GOT3 (cell line): ENCODE data around the gene FKBP6.
"Not testable (repeated sequence)": the region's sequence is repeated elsewhere in the genome, so short reads cannot be mapped to it uniquely, and the experiment has no call there.

Source experiments
- DNase-seq: peaks from one replicate; lab custom pipeline; 2025; ENCODE audit warnings: mixed read lengths; lab: John Stamatoyannopoulos, UW

The FKBP6 gene

DNA sequence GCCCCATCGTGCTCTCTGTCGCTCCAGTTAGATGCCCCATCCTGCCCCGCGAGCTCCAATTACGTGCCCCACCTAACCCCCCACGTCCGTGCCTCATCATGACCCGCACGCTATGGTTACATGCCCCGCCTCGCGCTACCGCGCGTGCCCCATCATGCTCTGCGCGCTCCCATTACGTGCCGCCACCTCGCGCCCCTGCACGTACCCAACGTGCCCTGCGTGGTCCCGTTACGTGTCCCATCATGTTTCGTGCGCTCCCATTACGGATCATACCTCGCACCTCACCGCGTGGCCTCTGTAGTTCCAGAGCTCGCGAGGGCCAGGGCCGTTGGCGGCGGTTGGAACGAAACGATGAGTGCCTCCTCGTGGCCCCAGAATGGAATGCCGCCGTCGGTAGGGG, at the start of gene FKBP6, which contains the start of gene TRIM50:
Gene FKBP6, plus strand, starts transcription at position 240 of the 400 bp plus-strand sequence. CDS start 268 bp downstream, outside the sequence.
Gene TRIM50, minus strand, starts transcription at position 161 of the 400 bp plus-strand sequence. CDS start 3,295 bp downstream, outside the sequence.
- not testable (repeated sequence) for DNase-seq

- DNase-seq = not testable (repeated sequence)
Measured at GRCh38 chr7:73297235-73297634, 30.7 kb upstream of the FKBP6 start.

- not testable (repeated sequence) for DNase-seq
Measured at GRCh38 chr7:73297706-73298105, 30.3 kb upstream of the FKBP6 start.

GRCh38 chr7:73299812-73300211, 28.1 kb upstream of the FKBP6 start:
- not testable (repeated sequence) for DNase-seq

- DNase-seq = not testable (repeated sequence)
Measured at GRCh38 chr7:73301108-73301507, 26.9 kb upstream of the FKBP6 start.

DNA sequence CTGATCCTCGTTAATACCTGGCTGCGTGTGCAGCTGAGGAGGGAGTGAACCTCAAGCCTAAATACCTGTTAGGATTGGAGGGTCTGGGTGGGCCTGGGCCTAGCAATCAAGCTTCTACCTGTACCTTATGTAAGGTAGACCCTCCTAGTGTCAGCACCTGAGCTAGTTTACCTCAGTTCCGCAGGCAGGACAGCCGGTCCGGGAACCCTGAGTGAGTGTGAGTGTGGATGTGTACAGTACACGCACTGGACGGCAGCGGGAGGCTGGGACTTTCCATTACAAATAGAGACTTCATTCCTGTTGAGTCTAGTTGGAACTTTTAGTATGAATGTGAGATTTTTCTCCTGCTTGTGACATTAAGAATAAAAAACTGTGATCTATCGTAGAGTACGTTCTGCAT, 25.1 kb upstream of the FKBP6 start:
- DNase-seq = not testable (repeated sequence)

DNA sequence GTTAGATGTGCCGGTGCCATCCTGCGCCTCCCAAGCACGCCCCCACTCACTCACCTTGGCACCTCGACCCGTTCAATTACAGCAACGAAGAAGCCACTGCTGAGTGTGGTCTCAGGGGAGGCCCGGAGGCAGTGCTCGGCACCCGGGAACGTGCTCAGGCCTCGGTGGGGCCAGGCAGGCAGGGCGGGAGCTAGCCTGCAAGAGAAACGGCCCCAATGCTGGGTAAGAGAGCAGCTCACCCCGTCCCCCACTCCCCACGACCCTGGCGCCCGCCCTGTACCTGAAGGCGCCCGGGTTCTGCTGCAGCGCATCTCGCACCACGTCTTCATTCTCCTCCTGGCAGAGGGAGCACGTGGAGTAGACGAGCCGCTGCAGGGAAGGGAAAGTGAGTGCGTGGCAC, 24.4 kb upstream of the FKBP6 start:
- no peak for DNase-seq

GRCh38 chr7:73304071-73304470, 23.9 kb upstream of the FKBP6 start:
- DNase-seq = no peak

- DNase-seq = not testable (repeated sequence)
Measured at GRCh38 chr7:73304612-73305387, 23.2 kb upstream of the FKBP6 start.

GRCh38 chr7:73307436-73307835, 20.5 kb upstream of the FKBP6 start:
- DNase-seq = no peak

- DNase-seq = no peak
Measured at GRCh38 chr7:73308074-73308664, 19.8 kb upstream of the FKBP6 start.

DNA sequence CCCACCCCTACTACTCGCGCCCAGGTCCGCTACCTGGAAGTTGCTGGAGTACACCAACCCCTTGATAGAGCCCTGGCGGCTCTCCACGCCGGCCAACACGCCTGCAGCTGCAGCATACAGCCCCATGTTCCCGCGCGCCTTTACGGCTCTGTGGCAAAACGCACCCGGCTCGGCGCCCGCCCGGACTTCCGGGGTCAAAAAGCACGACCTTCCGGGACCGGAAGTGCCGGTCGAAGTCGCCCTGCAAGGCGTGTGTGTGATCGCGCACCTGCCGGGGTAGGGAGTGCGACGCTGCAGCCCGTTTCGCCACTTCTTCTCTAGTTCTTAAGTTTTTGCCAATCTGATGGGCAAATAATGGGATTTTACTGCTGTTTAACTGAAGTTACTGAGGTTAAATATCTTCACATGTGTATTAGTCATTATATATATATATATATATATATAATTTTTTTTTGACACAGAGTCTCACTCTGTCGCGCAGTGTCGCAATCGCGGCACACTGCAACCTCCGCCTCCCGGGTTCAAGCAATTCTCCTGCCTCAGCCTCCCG, 19.2 kb upstream of the FKBP6 start, which contains the start of gene NSUN5:
Gene NSUN5, minus strand, starts transcription at position 162 of the 550 bp plus-strand sequence. Its CDS starts 36 bp downstream, at position 126.
- peak; percentile 49 for DNase-seq

DNA sequence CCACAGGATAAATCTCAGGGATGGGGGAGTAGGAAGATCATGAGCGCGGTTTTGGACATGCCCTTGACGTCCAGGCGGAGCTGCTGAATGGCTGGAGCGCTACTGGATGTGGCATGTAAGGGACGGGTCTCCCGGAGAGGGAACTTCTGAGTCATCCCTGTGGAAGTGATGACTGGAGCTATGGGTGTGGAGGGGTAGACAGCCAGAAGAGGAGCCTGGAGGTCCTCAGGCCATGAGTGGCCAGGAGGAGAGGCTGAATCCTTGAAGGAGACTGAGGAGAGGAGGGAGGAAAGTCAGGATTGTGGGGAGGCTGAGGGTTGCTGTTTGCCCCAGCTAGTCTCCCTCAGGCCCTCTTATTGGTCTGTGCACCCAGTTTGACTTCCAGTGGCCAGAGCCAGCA, 16.5 kb upstream of the FKBP6 start:
- not testable (repeated sequence) for DNase-seq

GRCh38 chr7:73312831-73313520, 15.0 kb upstream of the FKBP6 start:
- DNase-seq = no peak

DNA sequence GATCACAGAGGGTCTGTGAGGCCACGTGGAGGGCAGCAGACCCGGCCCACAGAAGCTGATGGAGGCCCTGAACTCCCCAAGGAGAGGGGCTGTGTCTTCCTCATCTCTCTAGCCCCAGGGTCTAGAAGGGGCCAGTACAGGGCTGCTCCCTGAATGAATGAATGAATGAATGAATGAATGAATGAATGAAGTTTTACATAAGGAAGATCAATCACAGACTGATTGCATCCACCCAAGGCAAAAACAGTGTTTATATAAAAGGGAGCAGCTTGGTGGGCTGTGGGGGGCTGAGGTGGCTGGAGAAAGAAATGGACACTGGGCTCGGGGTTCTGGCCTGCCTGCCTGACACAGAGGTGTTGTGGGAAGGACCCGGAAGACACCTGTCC, 14.4 kb upstream of the FKBP6 start:
- DNase-seq = no peak

DNA sequence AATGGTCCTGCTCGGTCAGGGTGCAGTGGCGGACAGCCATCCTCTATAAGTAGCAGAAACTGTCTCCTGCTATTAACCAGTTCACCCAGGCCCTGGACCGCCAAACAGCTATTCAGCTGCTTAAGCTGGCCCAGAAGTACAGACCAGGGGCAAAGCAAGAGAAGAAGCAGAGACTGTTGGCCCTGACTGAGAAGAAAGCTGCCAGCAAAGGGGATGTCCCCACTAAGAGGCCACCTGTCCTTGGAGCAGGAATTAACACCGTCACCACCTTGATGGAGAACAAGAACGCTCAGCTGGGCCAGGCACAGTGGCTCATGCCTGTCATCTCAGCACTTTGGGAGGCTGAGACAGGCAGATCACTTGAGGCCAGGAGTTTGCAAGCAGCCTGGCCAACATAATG, 13.7 kb upstream of the FKBP6 start:
- DNase-seq = no peak

DNA sequence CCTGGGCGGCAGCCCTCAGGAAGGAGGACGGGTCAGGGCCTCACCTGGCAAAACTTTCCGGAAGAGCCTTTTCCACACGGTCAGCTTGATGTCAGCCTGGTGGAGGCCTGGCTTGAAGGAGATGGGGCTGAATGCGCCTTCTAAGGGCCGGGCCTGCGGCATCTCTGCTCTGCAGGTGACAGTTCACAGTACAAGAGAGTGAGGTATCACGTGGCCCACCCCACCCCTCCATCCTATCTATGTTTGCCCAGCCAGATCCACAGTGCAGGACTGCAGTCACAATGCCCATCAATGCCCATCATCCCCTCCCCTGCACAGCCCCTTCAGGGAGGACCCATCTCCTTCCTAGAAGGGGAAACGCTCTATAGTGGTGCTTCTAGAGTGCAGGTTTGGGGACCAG, 11.4 kb upstream of the FKBP6 start:
- no peak for DNase-seq

- not testable (repeated sequence) for DNase-seq
Measured at GRCh38 chr7:73318656-73319204, 9.2 kb upstream of the FKBP6 start.

- DNase-seq = not testable (repeated sequence)
Measured at GRCh38 chr7:73319541-73319940, 8.4 kb upstream of the FKBP6 start.

- DNase-seq = not testable (repeated sequence)
Measured at GRCh38 chr7:73320009-73320408, 8.0 kb upstream of the FKBP6 start.

DNA sequence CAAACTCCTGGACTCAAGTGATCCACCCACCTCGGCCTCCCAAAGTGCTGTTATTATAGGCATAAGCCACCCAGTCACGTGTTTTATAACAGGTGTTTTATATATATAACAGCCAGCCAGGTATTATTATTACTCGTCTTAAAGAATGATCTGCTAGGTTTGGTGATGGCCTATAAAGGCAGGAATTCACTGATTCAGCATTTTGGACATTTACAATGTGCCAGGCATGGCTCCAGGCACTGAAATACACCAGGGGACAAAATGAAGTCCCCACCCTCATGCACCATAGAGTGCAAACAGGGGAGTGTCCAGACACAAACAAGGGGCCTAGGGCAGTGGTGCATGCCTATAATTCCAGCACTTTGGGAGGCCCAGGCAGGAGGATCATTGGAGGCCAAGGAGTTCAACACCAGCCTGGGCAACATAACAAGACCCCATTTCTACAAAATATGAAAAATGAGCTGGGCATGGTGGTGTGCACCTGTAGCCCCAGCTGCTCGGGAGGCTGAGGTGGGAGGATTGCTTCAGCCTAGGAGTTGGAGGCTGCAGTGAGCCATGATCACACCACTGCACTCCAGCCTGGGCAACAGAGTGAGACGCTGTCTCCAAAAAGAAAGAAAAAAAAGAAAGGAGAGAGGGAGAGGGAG, 4.4 kb upstream of the FKBP6 start:
- DNase-seq = not testable (repeated sequence)
